HG02798 (cell line): ENCODE results near the gene PRDX6.
"Not testable (repeated sequence)": the region's sequence is repeated elsewhere in the genome, so short reads cannot be mapped to it uniquely, and the experiment has no call there.

Experiments used
- ATAC-seq: cut with Tn5 transposase; IDR thresholded peaks from one replicate; pipeline ENCODE4 v1.9.1; 2021; ENCODE audit warnings: mild to moderate bottlenecking; ENCODE audit not compliant: unreplicated experiment, poor library complexity

Gene PRDX6

GRCh38 chr1:173464185-173464584, 12.9 kb upstream of the PRDX6 start:
- not testable (repeated sequence) for ATAC-seq

GRCh38 chr1:173467426-173467825, 9.7 kb upstream of the PRDX6 start:
- ATAC-seq: no peak

GRCh38 chr1:173469656-173470055, 7.5 kb upstream of the PRDX6 start:
- ATAC-seq: no peak

- ATAC-seq: no peak
Measured at GRCh38 chr1:173470608-173471007, 6.5 kb upstream of the PRDX6 start.

GRCh38 chr1:173473599-173474011, 3.5 kb upstream of the PRDX6 start:
- no peak for ATAC-seq

GRCh38 chr1:173474097-173474779, 2.9 kb upstream of the PRDX6 start:
- ATAC-seq: no peak

- not testable (repeated sequence) for ATAC-seq
Measured at GRCh38 chr1:173474780-173475421, 2.2 kb upstream of the PRDX6 start.

GRCh38 chr1:173475564-173476196, 1.5 kb upstream of the PRDX6 start:
- no peak for ATAC-seq

- no peak for ATAC-seq
Measured at GRCh38 chr1:173476197-173476664, 904 bp upstream of the PRDX6 start.

- ATAC-seq: peak; percentile 98
Measured at GRCh38 chr1:173476665-173477285, 360 bp upstream of the PRDX6 start.

GRCh38 chr1:173478094-173478674, 1.0 kb downstream of the PRDX6 start:
- ATAC-seq: no peak

GRCh38 chr1:173479649-173480048, 2.5 kb downstream of the PRDX6 start:
- ATAC-seq: no peak

- no peak for ATAC-seq
Measured at GRCh38 chr1:173481195-173481772, 4.1 kb downstream of the PRDX6 start.

- no peak for ATAC-seq
Measured at GRCh38 chr1:173482683-173483082, 5.5 kb downstream of the PRDX6 start.

- no peak for ATAC-seq
Measured at GRCh38 chr1:173484276-173484675, 7.1 kb downstream of the PRDX6 start.

GRCh38 chr1:173485401-173485800, 8.3 kb downstream of the PRDX6 start:
- no peak for ATAC-seq

GRCh38 chr1:173488001-173488400, 10.9 kb downstream of the PRDX6 start:
- no peak for ATAC-seq

- no peak for ATAC-seq
Measured at GRCh38 chr1:173489149-173489600, 12.0 kb downstream of the PRDX6 start.

- no peak for ATAC-seq
Measured at GRCh38 chr1:173489929-173490328, 12.8 kb downstream of the PRDX6 start.

- ATAC-seq: no peak
Measured at GRCh38 chr1:173491508-173491907, 14.4 kb downstream of the PRDX6 start.
